ENCODE measurements around the gene DNASE1L2. TPM values are rescaled to one million over a fixed set of nuclear protein-coding genes. Genes with fewer than 3 reads are reported as not detected.

DNASE1L2 gene
- total RNA-seq, 4 donors from 2014 or later, result 0.88 to 4.5 (median 1.4) TPM

- 75 to 93% methylated on average over 2 to 3 of the region's 17 CpGs for WGBS, 2 donors
- Histone ChIP-seq H3K27me3 (no peaks in the 10 kb centered on the region), H3K27ac (no peak overlapping the region), H3K9me3 (no peaks in the 10 kb centered on the region), H3K36me3 (peaks cover 17 to 20% of the 10 kb centered on the region in 2 donors), H3K4me1 (peaks cover 29 to 35% of the 10 kb centered on the region in 2 donors), H3K4me3 (replicated peaks in 1 of 3) (no peak overlapping the region)
- intact Hi-C loops (cut with DNase I), result no loop called here
- no peak for DNase-seq
- TF ChIP-seq CTCF (IDR thresholded peaks at IDR 0.05) (no peak), POLR2A (IDR thresholded peaks at IDR 0.05) (no peak)
Observed at GRCh38 chr16:2210009-2210332, 26.3 kb upstream of the DNASE1L2 start.

- H3K4me3 ChIP-seq (replicated peaks in 1 of 3), result no peak within 1 kb of the TSS
- H3K4me1 ChIP-seq, result peaks cover 29 to 35% of the 10 kb centered on the region in 2 donors
- no peak for TF ChIP-seq POLR2A (IDR thresholded peaks at IDR 0.05)
- no peak for TF ChIP-seq CTCF (IDR thresholded peaks at IDR 0.05)
- peak within 1 kb of the TSS in 2 of 3 donors; percentile 35 to 71 for H3K27ac ChIP-seq
- no peak for DNase-seq
- 66 to 73% methylated on average over 6 to 14 of the region's 24 CpGs for WGBS, 2 donors
- peaks cover 17 to 20% of the 10 kb centered on the region in 2 donors for H3K36me3 ChIP-seq
- H3K27me3 ChIP-seq, result no peaks in the 10 kb centered on the region
- intact Hi-C loops (cut with DNase I), result no loop called here
- no peaks in the 10 kb centered on the region for H3K9me3 ChIP-seq
Observed at GRCh38 chr16:2210386-2211365, 25.6 kb upstream of the DNASE1L2 start, which contains the start of gene BRICD5. TSS of gene BRICD5 (minus strand) at chr16:2210863. CDS start at chr16:2210833, 30 bp downstream.

DNA sequence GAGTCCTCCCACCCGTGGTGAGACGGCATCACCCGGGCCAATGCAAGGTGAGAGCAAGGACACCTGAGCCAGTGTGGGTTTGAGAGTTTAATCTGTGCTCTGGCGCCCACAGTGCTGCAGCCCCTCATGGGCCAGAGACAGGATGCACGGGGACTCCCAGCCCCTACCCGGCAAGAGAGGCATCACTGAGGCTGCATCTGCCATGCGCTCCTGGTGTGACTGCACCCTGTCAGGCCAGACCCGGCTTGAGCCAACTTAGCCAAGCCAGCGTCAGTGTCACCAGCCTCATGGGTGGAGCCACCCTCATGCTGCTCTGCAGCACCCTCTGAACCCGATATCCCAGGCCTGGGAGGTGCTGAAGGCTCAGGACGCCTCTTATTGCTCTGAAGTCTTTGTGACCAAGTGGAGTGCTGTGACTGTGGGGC is 24.3 kb upstream of the DNASE1L2 start:
- H3K4me3 ChIP-seq (replicated peaks in 1 of 3), result no peak overlapping the region
- intact Hi-C loops (cut with DNase I), result no loop called here
- H3K9me3 ChIP-seq, result no peaks in the 10 kb centered on the region
- TF ChIP-seq CTCF (IDR thresholded peaks at IDR 0.05) (no peak), POLR2A (IDR thresholded peaks at IDR 0.05) (no peak)
- H3K27me3 ChIP-seq, result no peaks in the 10 kb centered on the region
- peaks cover 21 to 28% of the 10 kb centered on the region in 2 donors for H3K4me1 ChIP-seq
- DNase-seq, result no peak
- H3K36me3 ChIP-seq, result peaks cover 17 to 20% of the 10 kb centered on the region in 2 donors
- peak overlapping the region in 2 of 3 donors; percentile 35 to 71 for H3K27ac ChIP-seq
- 77 to 81% methylated on average over 7 to 11 of the region's 11 CpGs for WGBS, 2 donors

DNA sequence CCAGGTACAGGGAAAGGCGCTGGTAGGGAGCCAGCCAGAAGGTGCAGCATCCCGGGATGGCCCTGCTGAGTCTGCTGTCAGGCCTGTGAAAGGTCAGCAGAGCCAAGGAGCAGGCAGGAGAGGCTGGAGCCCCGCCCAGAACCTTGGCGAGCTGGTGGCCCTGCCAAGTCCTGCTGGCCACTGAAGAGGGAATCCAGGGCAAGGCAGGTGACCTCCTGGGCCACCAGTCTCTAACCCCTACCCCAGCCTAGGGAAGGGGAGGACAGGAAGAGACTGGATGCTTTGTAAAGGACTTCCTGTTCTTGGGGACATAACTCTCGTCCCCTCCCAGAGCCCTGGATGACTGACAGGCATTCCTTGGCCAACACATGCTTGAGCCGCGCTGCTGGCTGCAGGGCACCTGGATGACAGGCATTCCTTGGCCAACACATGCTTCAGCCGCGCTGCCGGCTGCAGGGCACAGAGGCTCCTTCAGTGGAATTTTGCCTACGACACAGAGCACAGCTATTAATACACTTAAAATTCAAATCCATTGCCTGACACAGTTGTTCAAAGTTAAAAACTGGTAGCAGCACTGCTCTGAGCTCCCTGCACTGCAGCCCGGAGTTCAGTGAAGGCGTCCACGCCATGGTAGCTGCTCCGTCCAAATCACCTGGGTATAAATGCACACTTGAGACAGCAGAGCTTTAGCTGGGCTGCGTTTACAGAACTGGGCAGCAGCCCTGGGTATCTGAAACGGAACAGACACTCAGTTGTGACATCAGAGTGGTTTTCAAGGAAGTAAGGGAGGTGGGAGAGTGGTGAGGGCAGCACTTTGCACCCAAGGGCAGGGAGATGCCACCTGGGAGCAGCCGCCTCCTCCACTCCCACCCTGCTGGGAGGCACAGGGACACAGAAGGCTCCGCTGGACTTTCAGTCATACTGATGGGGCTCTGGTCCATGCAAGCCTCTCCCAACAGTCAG is 23.6 kb upstream of the DNASE1L2 start:
- peak overlapping the region; percentile 13 to 71 (median 35) for H3K27ac ChIP-seq
- DNase-seq, result peak; percentile 87 to 91
- peak overlapping the region in 1 of 3 donors; percentile 81 for H3K4me3 ChIP-seq (replicated peaks in 1 of 3)
- TF ChIP-seq POLR2A (IDR thresholded peaks at IDR 0.05) (peak in 1 of 2 donors; percentile 33), CTCF (IDR thresholded peaks at IDR 0.05) (no peak)
- H3K27me3 ChIP-seq, result no peaks in the 10 kb centered on the region
- H3K4me1 ChIP-seq, result peaks cover 21 to 28% of the 10 kb centered on the region in 2 donors
- no peaks in the 10 kb centered on the region for H3K9me3 ChIP-seq
- peaks cover 16 to 18% of the 10 kb centered on the region in 2 donors for H3K36me3 ChIP-seq
- WGBS, 2 donors, result 38 to 45% methylated on average over 19 of the region's 19 CpGs
- intact Hi-C loops (cut with DNase I), result no loop called here

Data from thyroid gland (tissue), 4 donors.